OCI-M2 (cell line): ENCODE results near the gene PPP4R3A.
"Not testable (repeated sequence)": the region's sequence is repeated elsewhere in the genome, so short reads cannot be mapped to it uniquely, and the experiment has no call there.

Experiments
- DNase-seq: peaks from one replicate; lab custom pipeline; 2025; ENCODE audit not compliant: unreplicated experiment; lab: John Stamatoyannopoulos, UW

Gene PPP4R3A

DNA sequence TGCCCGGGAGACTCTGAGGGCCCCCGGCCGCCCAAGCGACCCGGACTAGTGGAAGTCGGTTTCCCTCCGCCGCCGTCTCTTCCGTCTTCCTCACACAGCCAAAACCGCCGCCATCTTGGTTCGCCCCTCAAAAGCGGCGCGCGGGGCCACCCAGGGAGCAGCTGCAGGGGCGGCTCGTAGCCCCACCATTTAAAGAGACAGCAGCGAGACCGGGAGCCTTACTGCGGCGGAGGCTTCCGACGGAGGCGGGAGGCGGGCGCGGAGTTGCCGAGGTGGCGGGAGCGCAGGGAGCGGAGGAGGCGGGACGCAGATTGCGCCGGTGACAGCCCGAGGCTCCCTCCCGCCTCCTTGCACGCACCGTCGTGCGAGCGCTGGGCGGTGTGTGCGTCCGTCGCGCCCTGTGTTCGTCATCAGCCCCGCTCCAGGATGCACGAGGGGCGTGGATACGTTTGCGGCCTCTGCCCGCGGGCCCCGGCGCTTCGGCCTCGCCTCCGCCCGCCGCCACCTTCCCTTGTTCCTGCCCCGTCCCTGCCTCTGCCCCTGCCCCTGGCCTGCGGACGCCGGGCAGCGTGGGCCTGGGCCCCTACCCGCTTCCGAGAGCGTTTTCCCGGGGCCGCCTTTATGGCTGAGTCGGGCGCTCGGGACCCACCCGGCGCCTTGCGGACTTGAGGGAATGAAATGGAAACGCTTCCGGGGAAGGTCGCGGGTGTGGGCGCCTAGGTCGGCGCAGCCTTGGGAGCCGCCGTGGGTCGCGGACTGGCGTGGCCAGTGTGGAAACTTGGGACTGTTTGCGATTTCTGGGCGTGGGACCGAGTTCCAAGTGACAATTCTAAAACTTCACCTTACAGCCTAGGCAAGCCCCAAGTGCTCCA, at the start of gene PPP4R3A:
PPP4R3A (minus strand) TSS at position 140 of the 872 bp plus-strand sequence. CDS start 663 bp downstream, outside the sequence.
- DNase-seq = peak; percentile 90

DNA sequence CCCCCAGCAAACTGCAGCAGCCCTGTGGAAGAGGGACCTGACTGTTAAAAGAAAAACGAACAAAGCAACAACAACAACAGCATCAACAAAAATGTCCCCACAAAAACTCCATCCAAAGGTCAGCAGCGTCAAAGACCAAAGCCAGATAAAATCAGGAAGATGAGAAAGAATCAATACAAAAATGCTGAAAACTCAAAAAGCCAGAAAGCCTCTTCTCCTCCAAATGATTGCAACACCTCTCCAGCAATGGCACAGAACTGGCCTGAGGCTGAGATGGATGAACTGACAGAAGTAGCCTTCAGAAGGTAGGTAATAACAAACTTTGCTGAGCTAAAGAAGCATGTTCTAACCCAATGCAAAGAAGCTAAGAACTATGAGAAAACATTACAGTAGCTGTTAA, 45.4 kb upstream of the PPP4R3A start:
- DNase-seq = no peak

DNA sequence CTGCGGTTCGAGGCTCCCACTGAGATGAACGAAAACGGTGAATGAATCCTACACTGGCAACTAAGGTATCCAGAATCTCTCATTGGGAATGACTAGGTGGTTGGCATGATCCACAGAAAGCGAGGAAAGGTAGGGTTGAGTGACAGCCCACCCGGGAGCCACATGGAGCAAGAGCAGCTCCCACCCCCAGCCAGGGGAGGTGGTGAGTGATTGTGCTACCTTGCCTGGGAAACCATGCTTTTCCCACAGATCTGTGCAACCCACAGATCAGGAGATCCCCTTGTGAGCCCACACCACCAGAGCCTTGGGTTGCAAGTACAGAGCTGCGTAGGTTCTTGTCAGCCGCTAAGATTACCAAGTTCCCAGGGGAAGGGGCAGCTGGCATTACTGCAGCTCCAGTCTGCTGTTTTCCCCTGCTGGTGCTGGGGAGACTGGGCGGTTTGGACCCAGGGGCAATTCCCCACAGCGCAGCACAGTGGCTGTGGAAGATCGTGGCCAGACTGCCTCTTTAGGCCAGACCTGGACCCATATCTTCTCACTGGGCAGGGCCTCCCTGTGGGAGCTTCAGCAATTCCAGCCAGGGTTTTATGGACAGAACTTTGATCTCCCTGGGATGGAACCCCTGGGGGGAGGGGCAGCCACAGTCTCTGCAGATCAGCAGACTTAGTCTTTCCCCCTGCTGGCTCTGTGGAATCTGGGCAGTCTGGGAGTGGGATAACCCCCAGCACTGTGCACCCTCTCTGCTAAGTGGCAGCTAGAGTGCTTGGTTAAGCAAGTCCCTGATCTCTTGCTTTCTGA, 44.6 kb upstream of the PPP4R3A start:
- DNase-seq = no peak

- DNase-seq = no peak
These were observed 38.0 kb upstream of the PPP4R3A start for GRCh38 chr14:91548108-91548507.

GRCh38 chr14:91545946-91546716, 36.0 kb upstream of the PPP4R3A start:
- no peak for DNase-seq

- no peak for DNase-seq
These were observed 35.1 kb upstream of the PPP4R3A start for GRCh38 chr14:91545204-91545603.

GRCh38 chr14:91536327-91536726, 26.2 kb upstream of the PPP4R3A start:
- no peak for DNase-seq

- DNase-seq = not testable (repeated sequence)
These were observed 23.9 kb upstream of the PPP4R3A start for GRCh38 chr14:91534059-91534458.

GRCh38 chr14:91533623-91534022, 23.5 kb upstream of the PPP4R3A start:
- DNase-seq = no peak

DNA sequence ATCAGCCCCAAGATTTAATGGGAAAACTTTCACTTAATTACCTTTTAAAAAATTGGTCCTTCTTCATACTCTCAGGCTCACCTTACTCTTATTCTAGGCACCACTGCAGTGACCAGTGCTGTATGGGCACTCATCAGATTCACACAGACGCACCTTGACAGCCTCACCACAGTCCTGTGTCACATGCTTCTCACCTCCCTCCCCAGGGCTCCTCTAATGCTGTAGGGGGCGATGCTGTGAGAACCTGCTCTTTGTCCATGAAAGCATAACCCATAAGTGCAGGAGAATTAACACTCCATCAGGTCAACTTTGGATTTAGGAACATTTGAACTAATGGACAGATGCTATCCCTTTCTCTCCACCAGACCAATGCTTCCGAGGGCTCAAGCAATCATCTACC, 13.9 kb upstream of the PPP4R3A start:
- DNase-seq = no peak

DNA sequence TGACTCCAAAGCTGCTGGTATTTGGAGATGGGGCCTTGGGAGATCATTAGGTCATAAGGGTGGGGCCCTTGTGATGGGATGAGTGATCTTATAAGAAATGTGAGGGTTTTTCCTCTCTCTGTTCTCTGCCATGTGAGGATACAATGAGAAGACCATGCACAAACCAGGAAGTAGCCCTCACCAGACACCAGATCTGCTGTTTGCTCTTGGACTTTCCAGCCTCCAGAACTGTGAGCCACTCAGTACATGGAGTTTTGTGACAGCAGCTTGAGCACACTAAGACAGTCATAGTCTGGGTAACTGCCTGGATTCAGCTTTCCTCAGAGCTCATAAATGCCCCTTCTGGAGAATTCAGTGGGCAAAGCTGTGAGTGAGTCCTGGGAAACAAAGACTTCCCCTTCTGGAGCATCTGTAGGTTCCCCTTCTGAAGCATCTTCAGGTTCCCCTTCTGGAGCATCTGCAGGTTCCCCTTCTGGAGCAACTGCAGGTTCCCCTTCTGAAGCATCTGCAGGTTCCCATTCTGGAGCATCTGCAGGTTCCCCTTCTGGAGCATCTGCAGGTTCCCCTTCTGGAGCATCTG, 11.0 kb upstream of the PPP4R3A start:
- no peak for DNase-seq

GRCh38 chr14:91520138-91520537, 10.0 kb upstream of the PPP4R3A start:
- DNase-seq = no peak

DNA sequence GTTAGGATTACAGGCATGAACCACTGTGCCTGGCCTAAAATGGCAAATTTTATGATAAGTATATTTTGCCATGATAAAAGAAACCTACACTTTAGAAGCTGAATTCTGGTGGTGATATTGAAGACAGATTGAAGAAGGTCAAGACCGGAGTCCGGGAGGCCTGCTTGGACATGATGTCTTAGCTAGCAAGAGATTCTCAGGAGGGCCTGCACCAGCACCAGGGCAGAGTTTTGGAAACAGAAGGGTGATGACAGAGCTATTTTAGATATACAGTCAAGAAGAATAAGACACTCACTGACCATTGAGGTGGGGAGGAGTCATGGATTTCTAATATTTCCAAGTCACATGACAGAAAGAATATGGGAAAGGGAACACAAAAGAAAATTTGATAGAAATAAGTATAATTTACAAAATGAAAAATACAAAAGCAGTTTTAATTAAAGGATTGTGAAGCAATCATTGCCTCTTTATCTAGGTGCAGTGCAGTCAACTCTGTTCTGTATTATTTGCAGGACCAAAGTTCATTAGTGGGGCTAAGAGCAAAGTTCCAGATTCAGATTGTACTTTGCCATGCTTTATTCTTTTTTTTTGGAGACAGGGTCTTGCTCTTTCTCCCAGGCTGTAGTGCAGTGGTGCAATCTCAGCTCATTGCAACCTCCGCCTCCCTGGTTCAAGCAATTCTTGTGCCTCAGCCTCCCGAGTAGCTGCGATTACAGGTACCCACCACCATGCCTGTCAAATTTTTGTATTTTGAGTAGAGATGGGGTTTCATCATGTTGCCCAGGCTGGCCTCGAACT, 9.3 kb upstream of the PPP4R3A start:
- no peak for DNase-seq

DNA sequence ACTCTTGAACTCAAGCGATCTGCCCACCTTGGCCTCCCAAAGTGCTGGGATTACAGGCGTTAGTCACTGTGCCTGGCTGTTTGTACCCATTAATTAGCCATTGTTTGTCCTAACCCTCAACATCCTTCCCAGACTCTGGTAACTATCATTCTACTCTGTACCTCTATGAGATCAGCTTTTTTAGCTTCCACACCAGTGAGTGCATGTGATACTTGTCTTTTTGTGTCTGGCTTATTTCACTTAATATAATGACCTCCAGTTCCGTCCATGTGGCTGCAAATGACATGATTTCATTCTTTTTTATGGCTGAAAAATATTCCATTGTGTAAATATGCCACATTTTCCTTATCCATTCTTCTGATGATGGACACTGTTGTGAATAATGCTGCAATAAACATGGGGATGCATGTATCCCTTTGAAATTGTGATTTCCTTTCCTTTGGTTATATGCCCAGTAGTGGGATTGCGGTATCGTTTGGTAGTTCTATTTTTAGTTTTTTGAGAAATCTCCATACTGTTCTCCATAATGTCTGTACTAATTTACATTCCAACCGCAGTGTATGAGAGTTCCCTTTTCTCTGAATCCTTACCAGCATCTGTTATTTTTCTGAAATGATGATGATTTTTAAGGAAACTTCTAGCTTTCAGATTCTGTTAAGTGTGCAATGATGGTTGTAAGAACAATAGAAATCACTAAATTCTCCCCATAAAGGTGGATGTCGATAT, 6.7 kb upstream of the PPP4R3A start:
- DNase-seq = no peak

DNA sequence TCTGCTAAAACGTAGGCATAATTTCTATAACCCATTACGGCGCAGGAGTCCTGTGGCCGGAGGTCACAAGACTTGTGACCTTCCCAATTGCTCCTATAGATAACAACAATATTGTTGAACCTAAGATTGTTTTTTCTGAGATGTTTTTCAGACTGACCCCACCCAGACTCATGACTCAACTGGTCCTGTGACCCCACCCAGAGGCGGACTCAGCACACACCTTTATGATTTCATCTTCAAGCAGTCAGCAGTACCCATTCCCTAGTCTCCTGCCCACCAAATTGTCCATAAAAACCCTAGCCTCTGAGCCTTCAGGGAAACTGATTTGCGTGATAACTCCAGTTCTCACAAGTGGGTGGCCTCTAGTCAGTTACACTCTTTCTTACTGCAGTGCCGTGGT, 5.9 kb upstream of the PPP4R3A start:
- no peak for DNase-seq

GRCh38 chr14:91511043-91511383, 903 bp upstream of the PPP4R3A start:
- DNase-seq = peak; percentile 63

- DNase-seq = no peak
These were observed 286 bp downstream of the PPP4R3A start for GRCh38 chr14:91509878-91510170.

- DNase-seq = no peak
These were observed 830 bp downstream of the PPP4R3A start for GRCh38 chr14:91509083-91509877.

DNA sequence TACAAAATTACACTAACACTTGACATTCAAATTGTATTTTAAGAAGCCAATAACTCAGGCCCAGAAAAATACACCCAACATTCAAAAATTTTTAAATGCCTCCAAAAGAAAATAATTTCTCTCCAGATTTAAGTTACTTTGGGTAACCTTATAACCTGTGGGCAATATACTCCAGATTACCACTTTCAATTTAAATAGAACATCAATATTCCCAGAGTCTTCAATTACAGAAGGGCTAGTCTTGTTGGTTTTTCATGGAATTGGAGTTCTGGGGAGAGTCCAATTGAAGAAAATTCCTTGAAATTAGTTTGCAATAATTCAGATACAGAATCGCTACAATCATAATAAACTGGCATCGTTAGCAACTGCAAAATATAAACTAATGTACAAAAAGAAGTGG, 2.0 kb downstream of the PPP4R3A start:
- DNase-seq = no peak
